Measurements from ENCODE around the gene RAB30. TPM values are rescaled to one million over a fixed set of nuclear protein-coding genes. Genes with fewer than 3 reads are reported as not detected.

Gene RAB30
- total and polyA plus RNA-seq, 2 donors (not counting 3 experiments of a cell fraction or from before 2014, with no cell fraction given), result 4.1 to 14.6 TPM

DNA sequence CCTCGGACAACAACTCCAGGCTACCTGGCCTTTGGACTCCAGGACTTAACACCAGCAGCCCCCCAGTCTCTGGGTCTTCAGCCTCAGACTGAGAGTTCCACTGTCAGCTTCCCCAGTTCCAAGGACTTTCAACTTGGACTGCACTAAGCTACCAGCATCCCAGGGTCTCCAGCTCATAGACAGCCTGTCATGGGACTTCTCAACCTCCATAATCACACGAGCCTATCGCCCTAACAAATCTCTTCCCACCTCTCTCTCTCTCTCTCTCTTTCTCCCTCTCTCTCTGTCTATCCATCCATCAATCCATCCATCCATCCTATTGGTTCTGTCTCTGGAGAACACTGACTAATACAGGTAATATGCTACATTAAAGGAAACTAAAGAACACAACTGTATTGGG lies 10.7 kb downstream of the RAB30 start:
- no TSS peak for BruUV-seq (replicated peaks)
- Histone ChIP-seq H4K20me1 (replicated peaks; ENCODE audit: control insufficient read depth, extremely low read depth, insufficient read depth, low read length) (no peaks in the 10 kb centered on the region), H3K4me1 (ENCODE audit: control insufficient read depth, extremely low read depth, insufficient read depth, low read length) (peaks cover 15% of the 10 kb centered on the region), H3K9ac (replicated peaks; ENCODE audit: extremely low read depth, insufficient read depth, low read length) (no peak overlapping the region), H3K79me2 (ENCODE audit: control insufficient read depth, insufficient read depth, low read length) (peaks cover 11% of the 10 kb centered on the region), H3K4me2 (ENCODE audit: insufficient read depth, low read length) (no peak overlapping the region), H3K9me3 (replicated peaks; ENCODE audit: control insufficient read depth, insufficient read depth, low read length) (no peaks in the 10 kb centered on the region), H2AFZ (ENCODE audit: low read depth, low read length) (no peak overlapping the region), H3K4me3 (replicated peaks in 1 of 3; ENCODE audit: insufficient read depth in 1 of 3, low read depth in 1 of 3, low read length in 3 of 3) (no peak overlapping the region), H3K9me1 (replicated peaks; ENCODE audit: control insufficient read depth, extremely low read depth, insufficient read depth, low read length) (no peaks in the 10 kb centered on the region), H3K27me3 (ENCODE audit: control insufficient read depth in 2 of 2, insufficient read depth in 2 of 2, low read length in 2 of 2) (no peaks in the 10 kb centered on the region), H3K27ac (ENCODE audit: insufficient read depth, low read depth, low read length) (no peak overlapping the region), H3K36me3 (ENCODE audit: control insufficient read depth in 2 of 2, extremely low read depth in 1 of 2, insufficient read depth in 2 of 2, low read length in 2 of 2) (no peaks in the 10 kb centered on the region)
- TF ChIP-seq JUN (IDR thresholded peaks at IDR 0.05; ENCODE audit: borderline replicate concordance, insufficient read depth, insufficient read length, low read depth) (no peak), POLR2A (IDR thresholded peaks at IDR 0.05; ENCODE audit: low read depth, low read length) (no peak), FOS (IDR thresholded peaks at IDR 0.05; ENCODE audit: borderline replicate concordance, insufficient read depth, low read length) (no peak), POLR2AphosphoS5 (IDR thresholded peaks at IDR 0.05; ENCODE audit: insufficient read depth, low read depth, low read length) (no peak), GATA2 (IDR thresholded peaks at IDR 0.05; ENCODE audit: insufficient read depth, insufficient read length, low read depth, low read length) (no peak), MYC (IDR thresholded peaks at IDR 0.05; ENCODE audit: low read depth, low read length) (no peak), EZH2 (IDR thresholded peaks at IDR 0.05; ENCODE audit: borderline replicate concordance, low read depth, low read length, severe bottlenecking) (no peak)
- TF ChIP-seq, protein P1, sequence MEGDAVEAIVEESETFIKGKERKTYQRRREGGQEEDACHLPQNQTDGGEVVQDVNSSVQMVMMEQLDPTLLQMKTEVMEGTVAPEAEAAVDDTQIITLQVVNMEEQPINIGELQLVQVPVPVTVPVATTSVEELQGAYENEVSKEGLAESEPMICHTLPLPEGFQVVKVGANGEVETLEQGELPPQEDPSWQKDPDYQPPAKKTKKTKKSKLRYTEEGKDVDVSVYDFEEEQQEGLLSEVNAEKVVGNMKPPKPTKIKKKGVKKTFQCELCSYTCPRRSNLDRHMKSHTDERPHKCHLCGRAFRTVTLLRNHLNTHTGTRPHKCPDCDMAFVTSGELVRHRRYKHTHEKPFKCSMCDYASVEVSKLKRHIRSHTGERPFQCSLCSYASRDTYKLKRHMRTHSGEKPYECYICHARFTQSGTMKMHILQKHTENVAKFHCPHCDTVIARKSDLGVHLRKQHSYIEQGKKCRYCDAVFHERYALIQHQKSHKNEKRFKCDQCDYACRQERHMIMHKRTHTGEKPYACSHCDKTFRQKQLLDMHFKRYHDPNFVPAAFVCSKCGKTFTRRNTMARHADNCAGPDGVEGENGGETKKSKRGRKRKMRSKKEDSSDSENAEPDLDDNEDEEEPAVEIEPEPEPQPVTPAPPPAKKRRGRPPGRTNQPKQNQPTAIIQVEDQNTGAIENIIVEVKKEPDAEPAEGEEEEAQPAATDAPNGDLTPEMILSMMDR (IDR thresholded peaks at IDR 0.05; ENCODE audit: extremely low read depth in 1 of 2, insufficient read depth in 1 of 2, low read depth in 1 of 2, low read length in 2 of 2), result no peak
- TF ChIP-seq, protein P2, sequence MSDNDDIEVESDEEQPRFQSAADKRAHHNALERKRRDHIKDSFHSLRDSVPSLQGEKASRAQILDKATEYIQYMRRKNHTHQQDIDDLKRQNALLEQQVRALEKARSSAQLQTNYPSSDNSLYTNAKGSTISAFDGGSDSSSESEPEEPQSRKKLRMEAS (IDR thresholded peaks at IDR 0.05; ENCODE audit: insufficient read depth, insufficient read length), result no peak
- dilution Hi-C loops (cut with MboI; ENCODE audit: extremely low pct_ligation_motif_present, low sequenced_read_pairs), result no loop called here
- no peak for FAIRE-seq
- DNase-seq (ENCODE audit: low read depth, low spot score), result no peak
- ChIA-PET POLR2A (no interaction called here), CTCF (no interaction called here)
- intact Hi-C loops (cut with micrococcal nuclease), result no loop called here
